Uterus (tissue), 4 donors: ENCODE measurements around the gene MYOT. TPM values are rescaled to one million over a fixed set of nuclear protein-coding genes. Genes with fewer than 3 reads are reported as not detected.

Experiments
- DNase-seq, 2 donors: peaks; one replicate each; pipeline ENCODE4 v3.0.0-alpha.2; 2019 to 2020
- H3K27ac ChIP-seq, 2 donors: fragments of 200-600 bp; sonication (generic); 1 replicate in 1 of 2; 2 replicates in 1 of 2; pipeline ENCODE4 v1.5.1; 2016 to 2018
- H3K27me3 ChIP-seq, 2 donors: fragments of 200-600 bp; sonication (generic); one replicate each; pipeline ENCODE4 v1.5.1; 2018 to 2019; ENCODE audit warnings: control low read depth in 1 of 2
- H3K36me3 ChIP-seq, 2 donors: fragments of 200-600 bp; sonication (generic); one replicate each; pipeline ENCODE4 v1.5.1; 2019; ENCODE audit warnings: control low read depth in 1 of 2
- H3K4me1 ChIP-seq, 2 donors: fragments of 200-600 bp; sonication (generic); one replicate each; pipeline ENCODE4 v1.5.1; 2018 to 2019; ENCODE audit warnings: control low read depth in 1 of 2
- H3K4me3 ChIP-seq, 2 donors: fragments of 200-600 bp; sonication (generic); 1 replicate in 1 of 2; 2 replicates in 1 of 2; pipeline ENCODE4 v1.5.1; 2018 to 2019; ENCODE audit warnings: mild to moderate bottlenecking in 1 of 2
- H3K9me3 ChIP-seq, 2 donors: fragments of 200-600 bp; sonication (generic); one replicate each; pipeline ENCODE4 v1.5.1; 2019; ENCODE audit warnings: control low read depth in 1 of 2
- POLR2A ChIP-seq, 2 donors: fragments of 450-650 bp; IDR thresholded peaks; one replicate each; pipeline ENCODE4 v1.6.1; 2016; ENCODE audit warnings: antibody characterized with exemption in 2 of 2, mild to moderate bottlenecking in 1 of 2, moderate library complexity in 1 of 2
- intact Hi-C: fragments of 100-400 bp; cut with DNase I; formaldehyde crosslinking; loops from one replicate; pipeline ENCODE4 v1.15.1; 2023; ENCODE audit warnings: low total_unique reads
- total RNA-seq, 4 donors: library from RNA; depleted of rRNA in 3 of 4; stranded (reverse); fragments of >200 nt in 3 of 4; gene quantifications; one replicate each; pipeline versions ENCODE4 v1.1.0 to v1.2.4, GENCODE V29; 2014 to 2023
- TF ChIP-seq, protein P1 (sequence below), 4 experiments: fragments of 200-600 bp in 2 of 4; fragments of 450-650 bp in 2 of 4; sonication (generic) in 2 of 4; IDR thresholded peaks; one replicate each; pipeline ENCODE4 v1.5.1; 2016 to 2019; ENCODE audit warnings: antibody characterized with exemption in 4 of 4, mild to moderate bottlenecking in 2 of 4, moderate library complexity in 1 of 4
- donor health status: DM: yes; HTN: yes; CAD: no.

The MYOT gene
- total RNA-seq, 4 donors from 2014 or later = 0.51 to 2.7 (median 1.1) TPM

DNA sequence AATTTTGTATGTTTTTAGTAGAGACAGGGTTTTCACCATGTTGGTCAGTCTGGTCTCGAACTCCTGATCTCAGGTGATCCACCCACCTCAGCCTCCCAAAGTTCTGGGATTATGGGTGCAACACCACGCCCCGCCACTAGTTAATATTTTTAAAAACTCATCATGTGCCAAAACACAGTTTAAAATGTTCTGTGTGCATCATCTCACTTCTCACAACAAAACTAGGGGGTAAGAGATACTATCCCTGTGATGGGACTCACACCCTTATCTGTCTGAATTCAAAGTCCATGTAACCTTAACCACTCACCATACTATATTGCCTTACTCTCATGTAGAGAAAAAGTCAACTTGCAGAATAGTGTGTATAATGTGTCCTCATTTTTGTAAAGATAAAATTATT lies 24.2 kb downstream of the MYOT start:
- no peaks in the 10 kb centered on the region for H3K4me1 ChIP-seq
- H3K4me3 ChIP-seq = no peak overlapping the region
- no peaks in the 10 kb centered on the region for H3K9me3 ChIP-seq
- no peaks in the 10 kb centered on the region for H3K27me3 ChIP-seq
- DNase-seq = no peak
- H3K36me3 ChIP-seq = no peaks in the 10 kb centered on the region
- no peak overlapping the region for H3K27ac ChIP-seq
- TF ChIP-seq, protein P1, sequence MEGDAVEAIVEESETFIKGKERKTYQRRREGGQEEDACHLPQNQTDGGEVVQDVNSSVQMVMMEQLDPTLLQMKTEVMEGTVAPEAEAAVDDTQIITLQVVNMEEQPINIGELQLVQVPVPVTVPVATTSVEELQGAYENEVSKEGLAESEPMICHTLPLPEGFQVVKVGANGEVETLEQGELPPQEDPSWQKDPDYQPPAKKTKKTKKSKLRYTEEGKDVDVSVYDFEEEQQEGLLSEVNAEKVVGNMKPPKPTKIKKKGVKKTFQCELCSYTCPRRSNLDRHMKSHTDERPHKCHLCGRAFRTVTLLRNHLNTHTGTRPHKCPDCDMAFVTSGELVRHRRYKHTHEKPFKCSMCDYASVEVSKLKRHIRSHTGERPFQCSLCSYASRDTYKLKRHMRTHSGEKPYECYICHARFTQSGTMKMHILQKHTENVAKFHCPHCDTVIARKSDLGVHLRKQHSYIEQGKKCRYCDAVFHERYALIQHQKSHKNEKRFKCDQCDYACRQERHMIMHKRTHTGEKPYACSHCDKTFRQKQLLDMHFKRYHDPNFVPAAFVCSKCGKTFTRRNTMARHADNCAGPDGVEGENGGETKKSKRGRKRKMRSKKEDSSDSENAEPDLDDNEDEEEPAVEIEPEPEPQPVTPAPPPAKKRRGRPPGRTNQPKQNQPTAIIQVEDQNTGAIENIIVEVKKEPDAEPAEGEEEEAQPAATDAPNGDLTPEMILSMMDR (IDR thresholded peaks at IDR 0.05) = no peak
- no peak for TF ChIP-seq POLR2A (IDR thresholded peaks at IDR 0.05)
- intact Hi-C loops = no loop called here

DNA sequence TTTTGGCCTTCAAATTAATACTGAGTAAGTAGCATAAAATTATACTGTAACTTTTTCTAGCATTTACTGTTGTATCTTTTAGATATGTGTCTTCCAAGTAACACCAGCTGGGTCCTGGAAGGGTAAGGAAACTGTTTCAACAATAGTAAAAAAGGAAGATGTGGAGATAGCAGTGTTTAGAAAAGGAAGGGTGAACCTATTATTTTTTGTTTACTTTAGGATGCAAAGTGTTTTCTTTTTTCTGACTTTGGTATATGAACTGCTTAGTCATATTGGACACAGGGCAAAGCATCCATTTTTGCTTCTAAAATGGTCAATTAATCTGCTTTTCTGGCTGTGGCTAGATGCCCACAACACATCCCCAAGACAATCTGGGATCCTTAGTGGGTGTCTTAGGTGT lies 26.9 kb downstream of the MYOT start:
- intact Hi-C loops = no loop called here

DNA sequence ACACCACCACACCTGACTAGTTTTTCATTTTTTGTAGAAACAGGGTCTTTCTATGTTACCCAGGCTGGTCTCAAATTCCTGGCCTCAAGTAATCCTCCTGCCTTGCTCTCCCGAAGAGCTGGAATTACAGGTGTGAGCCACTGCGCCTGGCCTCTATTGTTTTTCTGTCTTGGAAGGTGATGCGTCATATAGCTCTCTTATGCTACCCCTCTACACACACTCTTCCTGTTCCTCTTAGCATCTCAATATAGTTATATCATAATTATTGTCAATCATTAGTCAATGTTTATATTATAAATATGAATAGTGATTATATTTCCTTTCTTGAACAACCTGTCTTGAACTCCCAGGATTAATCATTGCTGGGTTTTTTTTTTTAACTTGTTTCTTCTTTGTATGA lies 28.9 kb downstream of the MYOT start:
- H3K27ac ChIP-seq = no peak overlapping the region
- no peak overlapping the region for H3K4me3 ChIP-seq
- no peaks in the 10 kb centered on the region for H3K4me1 ChIP-seq
- H3K36me3 ChIP-seq = no peaks in the 10 kb centered on the region
- H3K9me3 ChIP-seq = no peaks in the 10 kb centered on the region
- DNase-seq = no peak
- no peaks in the 10 kb centered on the region for H3K27me3 ChIP-seq
- intact Hi-C loops = no loop called here
- no peak for TF ChIP-seq POLR2A (IDR thresholded peaks at IDR 0.05)
- TF ChIP-seq, protein P1 (IDR thresholded peaks at IDR 0.05) = no peak

More for the DNA sequence above, 26.9 kb downstream of the MYOT start:
- no peak for DNase-seq
- no peak overlapping the region for H3K27ac ChIP-seq
- no peak overlapping the region for H3K4me3 ChIP-seq
- H3K27me3 ChIP-seq = no peaks in the 10 kb centered on the region
- no peak for TF ChIP-seq POLR2A (IDR thresholded peaks at IDR 0.05)
- no peaks in the 10 kb centered on the region for H3K36me3 ChIP-seq
- H3K4me1 ChIP-seq = no peaks in the 10 kb centered on the region
- H3K9me3 ChIP-seq = no peaks in the 10 kb centered on the region

DNA sequence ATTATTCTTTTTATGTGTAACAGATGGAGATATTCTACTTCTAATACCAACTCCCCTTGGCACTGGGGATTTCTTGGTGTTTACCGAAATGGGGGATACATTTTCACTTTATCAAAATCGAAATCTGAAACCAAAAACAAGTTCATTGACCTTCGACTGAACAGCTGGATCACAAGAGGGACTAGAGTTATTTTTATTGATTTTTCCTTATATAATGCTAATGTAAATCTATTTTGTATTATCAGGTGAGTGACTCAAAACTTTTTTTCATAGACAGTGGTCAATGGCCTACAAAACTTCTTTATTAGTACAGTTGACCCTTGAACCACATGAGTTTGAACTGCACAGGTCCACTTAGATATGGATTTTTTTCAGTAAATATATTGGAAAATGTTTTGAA lies 31.8 kb downstream of the MYOT start:
- TF ChIP-seq POLR2A (IDR thresholded peaks at IDR 0.05) = no peak
- TF ChIP-seq, protein P1 (IDR thresholded peaks at IDR 0.05) = no peak
- intact Hi-C loops = no loop called here
- Histone ChIP-seq H3K4me1 (no peaks in the 10 kb centered on the region), H3K4me3 (no peak overlapping the region), H3K27me3 (no peaks in the 10 kb centered on the region), H3K9me3 (no peaks in the 10 kb centered on the region), H3K27ac (no peak overlapping the region), H3K36me3 (no peaks in the 10 kb centered on the region)
- no peak for DNase-seq

DNA sequence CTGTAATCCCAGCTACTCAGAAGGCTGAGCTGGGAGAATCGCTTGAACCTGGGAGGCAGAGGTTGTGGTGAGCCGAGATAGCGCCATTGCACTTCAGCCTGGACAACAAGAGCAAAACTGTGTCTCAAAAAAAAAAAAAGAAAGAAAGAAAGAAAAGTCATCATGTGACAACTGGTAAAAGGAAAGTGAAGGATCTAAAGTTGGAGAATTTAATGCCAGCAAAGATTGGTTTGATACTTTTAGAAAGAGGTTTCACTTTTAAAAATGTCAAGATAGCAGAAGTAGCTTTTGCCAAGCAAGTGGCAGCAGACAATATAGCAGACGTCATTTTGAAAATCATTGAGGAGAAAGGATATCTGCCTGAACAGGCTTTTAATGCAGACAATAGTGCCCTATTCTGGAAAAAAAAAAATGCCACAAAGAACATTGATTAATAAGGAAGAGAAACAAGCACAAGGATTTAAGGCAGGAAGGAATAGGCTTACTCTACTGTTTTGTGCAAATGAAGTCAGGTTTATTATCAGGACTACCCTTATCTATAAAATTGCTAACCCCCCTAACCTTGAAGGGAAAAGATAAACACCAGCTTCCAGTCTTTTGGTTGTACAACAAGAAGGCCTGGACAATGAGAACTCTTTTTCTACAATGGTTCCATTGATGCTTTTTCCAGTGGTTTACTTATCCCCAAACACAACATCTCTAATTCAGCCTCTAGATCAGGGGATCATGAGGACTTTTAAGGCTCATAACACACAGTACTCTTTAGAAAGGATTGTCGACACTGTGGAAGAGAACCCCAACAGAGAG lies 33.6 kb downstream of the MYOT start:
- H3K4me3 ChIP-seq = no peak overlapping the region
- intact Hi-C loops = no loop called here

More for the DNA sequence above, 33.6 kb downstream of the MYOT start:
- no peak overlapping the region for H3K27ac ChIP-seq
- no peaks in the 10 kb centered on the region for H3K9me3 ChIP-seq
- H3K4me1 ChIP-seq = no peaks in the 10 kb centered on the region
- H3K36me3 ChIP-seq = no peaks in the 10 kb centered on the region
- no peaks in the 10 kb centered on the region for H3K27me3 ChIP-seq
- no peak for TF ChIP-seq POLR2A (IDR thresholded peaks at IDR 0.05)
- TF ChIP-seq, protein P1 (IDR thresholded peaks at IDR 0.05) = no peak
- DNase-seq = no peak
